ENCODE results near the gene PYDC1. TPM values are rescaled to one million over a fixed set of nuclear protein-coding genes. Genes with fewer than 3 reads are reported as not detected.

Gene PYDC1
- total and polyA plus RNA-seq, 2 experiments from 2014 or later = 1.8 TPM; not detected in 1

Small RNA genes lying within 50 kb of the gene (small RNA-seq; reads per million reads assigned to genes)
- not detected for gene NDUFA3P6 (ENCODE audit: low replicate concordance)

Other genes with a start within 250 kb of the PYDC1 start
- gene HSD3B7, start 231.9 kb downstream of the PYDC1 start, total RNA-seq (2014; rRNA removed; shearing (Covaris generic)) = 6.4 and 12.2 TPM in 2 replicates
- 4.3 TPM in 2 replicates for gene HSD3B7, start 231.9 kb downstream of the PYDC1 start, polyA plus RNA-seq (2016; fragmentation: Nextera tagmentation; extraction: Ambion mirVana)
- 7.2 and 9.5 TPM in 2 replicates for gene STX1B, start 206.5 kb downstream of the PYDC1 start, total RNA-seq (2014; rRNA removed; shearing (Covaris generic))
- 1.7 and 2.5 TPM in 2 replicates for gene STX1B, start 206.5 kb downstream of the PYDC1 start, polyA plus RNA-seq (2016; fragmentation: Nextera tagmentation; extraction: Ambion mirVana)
- 13.0 TPM in 2 replicates for gene STX4, start 183.6 kb downstream of the PYDC1 start, total RNA-seq (2014; rRNA removed; shearing (Covaris generic))
- gene STX4, start 183.6 kb downstream of the PYDC1 start, polyA plus RNA-seq (2016; fragmentation: Nextera tagmentation; extraction: Ambion mirVana) = 39.3 and 40.8 TPM in 2 replicates
- gene ZNF668, start 142.9 kb downstream of the PYDC1 start, total RNA-seq (2014; rRNA removed; shearing (Covaris generic)) = 13.1 and 20.6 TPM in 2 replicates
- gene ZNF668, start 142.9 kb downstream of the PYDC1 start, polyA plus RNA-seq (2016; fragmentation: Nextera tagmentation; extraction: Ambion mirVana) = 6.2 and 6.5 TPM in 2 replicates
- gene ZNF646, start 142.7 kb downstream of the PYDC1 start, total RNA-seq (2014; rRNA removed; shearing (Covaris generic)) = 19.3 and 29.3 TPM in 2 replicates
- 5.3 and 6.3 TPM in 2 replicates for gene ZNF646, start 142.7 kb downstream of the PYDC1 start, polyA plus RNA-seq (2016; fragmentation: Nextera tagmentation; extraction: Ambion mirVana)
- 1.6 and 2.7 TPM in 2 replicates for gene PRSS53, start 128.2 kb downstream of the PYDC1 start, total RNA-seq (2014; rRNA removed; shearing (Covaris generic))
- 0.16 and 0.36 TPM in 2 replicates for gene PRSS53, start 128.2 kb downstream of the PYDC1 start, polyA plus RNA-seq (2016; fragmentation: Nextera tagmentation; extraction: Ambion mirVana)
- 100 and 106 TPM in 2 replicates for gene VKORC1, start 122.3 kb downstream of the PYDC1 start, total RNA-seq (2014; rRNA removed; shearing (Covaris generic))
- gene VKORC1, start 122.3 kb downstream of the PYDC1 start, polyA plus RNA-seq (2016; fragmentation: Nextera tagmentation; extraction: Ambion mirVana) = 89.6 and 96.5 TPM in 2 replicates
- gene BCKDK, start 108.7 kb downstream of the PYDC1 start, total RNA-seq (2014; rRNA removed; shearing (Covaris generic)) = 58.9 and 71.2 TPM in 2 replicates
- 35.9 and 36.1 TPM in 2 replicates for gene BCKDK, start 108.7 kb downstream of the PYDC1 start, polyA plus RNA-seq (2016; fragmentation: Nextera tagmentation; extraction: Ambion mirVana)
- gene KAT8, start 99.5 kb downstream of the PYDC1 start, total RNA-seq (2014; rRNA removed; shearing (Covaris generic)) = 84.8 and 85.4 TPM in 2 replicates
- 47.6 and 50.9 TPM in 2 replicates for gene KAT8, start 99.5 kb downstream of the PYDC1 start, polyA plus RNA-seq (2016; fragmentation: Nextera tagmentation; extraction: Ambion mirVana)
- 75.9 and 77.0 TPM in 2 replicates for gene PRSS8, start 81.4 kb downstream of the PYDC1 start, total RNA-seq (2014; rRNA removed; shearing (Covaris generic))
- gene PRSS8, start 81.4 kb downstream of the PYDC1 start, polyA plus RNA-seq (2016; fragmentation: Nextera tagmentation; extraction: Ambion mirVana) = 59.2 and 65.3 TPM in 2 replicates
- gene PRSS36, start 67.1 kb downstream of the PYDC1 start, total RNA-seq (2014; rRNA removed; shearing (Covaris generic)) = 1.3 and 1.4 TPM in 2 replicates
- gene PRSS36, start 67.1 kb downstream of the PYDC1 start, polyA plus RNA-seq (2016; fragmentation: Nextera tagmentation; extraction: Ambion mirVana) = 0.91 and 1.4 TPM in 2 replicates
- gene FUS, start 37.0 kb downstream of the PYDC1 start, total RNA-seq (2014; rRNA removed; shearing (Covaris generic)) = 213 and 247 TPM in 2 replicates
- 528 and 553 TPM in 2 replicates for gene FUS, start 37.0 kb downstream of the PYDC1 start, polyA plus RNA-seq (2016; fragmentation: Nextera tagmentation; extraction: Ambion mirVana)
- 25.7 and 54.0 TPM in 2 replicates for gene PYCARD, start 14.4 kb downstream of the PYDC1 start, total RNA-seq (2014; rRNA removed; shearing (Covaris generic))
- gene PYCARD, start 14.4 kb downstream of the PYDC1 start, polyA plus RNA-seq (2016; fragmentation: Nextera tagmentation; extraction: Ambion mirVana) = 53.1 and 56.7 TPM in 2 replicates
- 1.1 and 1.3 TPM in 2 replicates for gene TRIM72, start 3.0 kb downstream of the PYDC1 start, total RNA-seq (2014; rRNA removed; shearing (Covaris generic))
- gene TRIM72, start 3.0 kb downstream of the PYDC1 start, polyA plus RNA-seq (2016; fragmentation: Nextera tagmentation; extraction: Ambion mirVana) = 0.54 and 0.81 TPM in 2 replicates
- 0.14 TPM in 1 of 2 replicates, not detected in the other for gene ITGAM, start 42.8 kb upstream of the PYDC1 start, total RNA-seq (2014; rRNA removed; shearing (Covaris generic))
- gene ITGAM, start 42.8 kb upstream of the PYDC1 start, polyA plus RNA-seq (2016; fragmentation: Nextera tagmentation; extraction: Ambion mirVana) = 0.03 and 0.52 TPM in 2 replicates
- 0.12 TPM in 1 of 2 replicates, not detected in the other for gene ITGAX, start 138.0 kb upstream of the PYDC1 start, total RNA-seq (2014; rRNA removed; shearing (Covaris generic))
- gene ITGAX, start 138.0 kb upstream of the PYDC1 start, polyA plus RNA-seq (2016; fragmentation: Nextera tagmentation; extraction: Ambion mirVana) = not detected in 2 replicates
- not detected in 2 replicates for gene ITGAD, start 176.2 kb upstream of the PYDC1 start, total RNA-seq (2014; rRNA removed; shearing (Covaris generic))
- gene ITGAD, start 176.2 kb upstream of the PYDC1 start, polyA plus RNA-seq (2016; fragmentation: Nextera tagmentation; extraction: Ambion mirVana) = not detected in 2 replicates
- not detected in 2 replicates for gene COX6A2, start 211.2 kb upstream of the PYDC1 start, total RNA-seq (2014; rRNA removed; shearing (Covaris generic))
- 4.7 and 6.0 TPM in 2 replicates for gene COX6A2, start 211.2 kb upstream of the PYDC1 start, polyA plus RNA-seq (2016; fragmentation: Nextera tagmentation; extraction: Ambion mirVana)
- gene ZNF843, start 225.7 kb upstream of the PYDC1 start, total RNA-seq (2014; rRNA removed; shearing (Covaris generic)) = 0.35 TPM in 1 of 2 replicates, not detected in the other
- not detected in 2 replicates for gene ZNF843, start 225.7 kb upstream of the PYDC1 start, polyA plus RNA-seq (2016; fragmentation: Nextera tagmentation; extraction: Ambion mirVana)
- gene ARMC5, start 242.4 kb upstream of the PYDC1 start, total RNA-seq (2014; rRNA removed; shearing (Covaris generic)) = 10.2 and 11.3 TPM in 2 replicates
- gene ARMC5, start 242.4 kb upstream of the PYDC1 start, polyA plus RNA-seq (2016; fragmentation: Nextera tagmentation; extraction: Ambion mirVana) = 5.9 and 7.5 TPM in 2 replicates